ENCODE data around the gene ARFGAP3. TPM values are rescaled to one million over a fixed set of nuclear protein-coding genes. Genes with fewer than 3 reads are reported as not detected.

The ARFGAP3 gene
- total RNA-seq, 4 donors from 2014 or later = 40.6 to 67.9 (median 49.1) TPM

DNA sequence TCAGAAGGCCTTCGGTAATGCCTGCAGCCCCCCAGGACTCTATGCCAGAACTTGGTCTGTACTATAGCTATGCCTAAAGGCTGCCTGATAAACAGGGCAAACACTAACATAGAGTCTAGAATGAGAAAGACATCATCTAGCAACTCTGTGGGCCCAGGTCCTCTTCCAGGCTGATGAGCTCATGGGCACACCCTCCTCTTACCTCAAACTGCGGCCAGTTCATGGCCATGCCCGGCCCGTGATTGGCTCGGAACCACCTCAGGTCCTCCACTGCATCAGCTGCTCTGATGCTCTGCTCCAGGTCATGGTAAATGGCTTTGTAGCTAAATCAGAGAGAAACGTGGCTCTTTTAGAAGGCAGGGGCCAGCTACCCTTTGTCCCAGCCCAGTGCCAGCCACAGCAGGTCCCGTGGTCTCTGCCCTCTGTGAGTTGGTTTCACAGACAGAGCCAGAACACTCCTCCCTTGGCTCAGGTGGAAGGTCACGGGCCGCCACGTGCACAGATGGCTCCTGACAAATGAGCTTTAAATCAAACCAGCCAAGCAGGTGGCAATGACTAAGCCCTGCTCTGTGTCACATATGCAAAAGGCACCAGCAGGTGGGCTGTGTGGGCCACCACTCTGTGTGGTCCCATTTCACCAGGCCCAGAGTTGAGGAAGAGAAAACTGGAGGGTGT, 25.0 kb upstream of the ARFGAP3 start:
- no peak for TF ChIP-seq POLR2A (IDR thresholded peaks at IDR 0.05)
- TF ChIP-seq, protein P1, sequence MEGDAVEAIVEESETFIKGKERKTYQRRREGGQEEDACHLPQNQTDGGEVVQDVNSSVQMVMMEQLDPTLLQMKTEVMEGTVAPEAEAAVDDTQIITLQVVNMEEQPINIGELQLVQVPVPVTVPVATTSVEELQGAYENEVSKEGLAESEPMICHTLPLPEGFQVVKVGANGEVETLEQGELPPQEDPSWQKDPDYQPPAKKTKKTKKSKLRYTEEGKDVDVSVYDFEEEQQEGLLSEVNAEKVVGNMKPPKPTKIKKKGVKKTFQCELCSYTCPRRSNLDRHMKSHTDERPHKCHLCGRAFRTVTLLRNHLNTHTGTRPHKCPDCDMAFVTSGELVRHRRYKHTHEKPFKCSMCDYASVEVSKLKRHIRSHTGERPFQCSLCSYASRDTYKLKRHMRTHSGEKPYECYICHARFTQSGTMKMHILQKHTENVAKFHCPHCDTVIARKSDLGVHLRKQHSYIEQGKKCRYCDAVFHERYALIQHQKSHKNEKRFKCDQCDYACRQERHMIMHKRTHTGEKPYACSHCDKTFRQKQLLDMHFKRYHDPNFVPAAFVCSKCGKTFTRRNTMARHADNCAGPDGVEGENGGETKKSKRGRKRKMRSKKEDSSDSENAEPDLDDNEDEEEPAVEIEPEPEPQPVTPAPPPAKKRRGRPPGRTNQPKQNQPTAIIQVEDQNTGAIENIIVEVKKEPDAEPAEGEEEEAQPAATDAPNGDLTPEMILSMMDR (IDR thresholded peaks at IDR 0.05) = no peak
- TF ChIP-seq EP300 (IDR thresholded peaks at IDR 0.05) = no peak
- no peak for TF ChIP-seq POLR2AphosphoS5 (IDR thresholded peaks at IDR 0.05)
- Histone ChIP-seq H3K27ac (peak overlapping the region in 3 of 4 donors; percentile 16 to 31 (median 26)), H3K4me1 (peaks cover 0 to 15% (median 0%) of the 10 kb centered on the region in 3 donors), H3K36me3 (peaks cover 0 to 100% of the 10 kb centered on the region in 2 donors), H3K4me3 (no peak overlapping the region), H3K9me3 (no peaks in the 10 kb centered on the region), H3K27me3 (no peaks in the 10 kb centered on the region)
- WGBS, 2 donors (ENCODE audit: low coverage in 1 of 2) = 64 to 67% methylated on average over 1 to 9 of the region's 10 CpGs
- ATAC-seq = no peak

DNA sequence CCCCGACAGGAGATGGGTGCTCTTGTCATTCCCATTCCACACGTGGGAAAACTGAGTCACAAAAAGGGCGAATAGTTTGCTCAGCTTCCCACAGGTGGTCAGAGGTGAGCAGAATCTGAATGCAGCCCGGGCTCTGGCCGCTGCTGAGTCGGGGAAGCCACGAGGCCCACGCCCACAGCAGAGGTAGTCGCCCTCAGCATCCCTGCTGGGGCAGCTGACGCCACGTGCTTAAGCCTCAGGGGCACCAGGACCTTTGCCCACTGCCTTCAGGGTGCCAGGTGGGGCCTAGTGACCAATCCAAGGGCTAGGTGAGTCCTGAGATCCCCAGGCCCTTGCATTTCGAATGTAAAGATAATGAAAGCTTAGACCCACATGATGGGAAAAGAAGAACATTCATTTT, 24.2 kb upstream of the ARFGAP3 start:
- no peak overlapping the region for H3K4me3 ChIP-seq
- peaks cover 0 to 100% of the 10 kb centered on the region in 2 donors for H3K36me3 ChIP-seq
- 92 to 100% methylated on average over 1 to 5 of the region's 12 CpGs for WGBS, 2 donors (ENCODE audit: low coverage in 1 of 2)
- no peak for TF ChIP-seq POLR2A (IDR thresholded peaks at IDR 0.05)
- no peak for TF ChIP-seq EP300 (IDR thresholded peaks at IDR 0.05)
- TF ChIP-seq, protein P1 (IDR thresholded peaks at IDR 0.05) = no peak
- TF ChIP-seq POLR2AphosphoS5 (IDR thresholded peaks at IDR 0.05) = no peak
- no peak overlapping the region for H3K27ac ChIP-seq
- no peaks in the 10 kb centered on the region for H3K27me3 ChIP-seq
- no peaks in the 10 kb centered on the region for H3K9me3 ChIP-seq
- no peak for ATAC-seq
- H3K4me1 ChIP-seq = peaks cover 0 to 15% (median 0%) of the 10 kb centered on the region in 3 donors

DNA sequence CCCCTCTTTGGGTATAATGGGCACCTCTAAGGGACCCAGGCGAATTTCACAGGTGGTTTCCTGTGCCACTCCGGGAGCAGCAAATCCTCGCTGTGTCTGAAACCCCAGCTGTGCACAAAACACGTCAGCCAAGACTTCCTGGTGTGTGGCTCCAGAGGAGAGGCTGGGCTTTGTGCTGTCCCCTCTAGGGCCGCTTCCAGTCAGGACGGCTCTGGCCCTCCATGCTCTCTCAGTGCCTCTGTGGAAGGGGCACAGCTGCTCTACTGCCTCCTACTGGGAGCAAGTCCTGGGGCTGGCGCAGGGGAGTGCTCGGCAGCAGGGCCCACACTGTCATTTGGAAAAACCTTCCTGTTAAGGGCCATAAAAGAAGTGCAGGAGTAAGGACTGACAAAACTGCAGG, 23.7 kb upstream of the ARFGAP3 start:
- 47% methylated on average over 4 of the region's 8 CpGs; no CpG with 5 or more reads in 1 of the 2 donors for WGBS, 2 donors (ENCODE audit: low coverage in 1 of 2)
- TF ChIP-seq POLR2A (IDR thresholded peaks at IDR 0.05) (no peak), POLR2AphosphoS5 (IDR thresholded peaks at IDR 0.05) (no peak), EP300 (IDR thresholded peaks at IDR 0.05) (no peak)
- TF ChIP-seq, protein P1 (IDR thresholded peaks at IDR 0.05) = no peak
- no peak for ATAC-seq
- Histone ChIP-seq H3K4me1 (peaks cover 0 to 14% (median 0%) of the 10 kb centered on the region in 3 donors), H3K27me3 (no peaks in the 10 kb centered on the region), H3K4me3 (no peak overlapping the region), H3K9me3 (no peaks in the 10 kb centered on the region), H3K27ac (no peak overlapping the region), H3K36me3 (peaks cover 0 to 100% of the 10 kb centered on the region in 2 donors)

DNA sequence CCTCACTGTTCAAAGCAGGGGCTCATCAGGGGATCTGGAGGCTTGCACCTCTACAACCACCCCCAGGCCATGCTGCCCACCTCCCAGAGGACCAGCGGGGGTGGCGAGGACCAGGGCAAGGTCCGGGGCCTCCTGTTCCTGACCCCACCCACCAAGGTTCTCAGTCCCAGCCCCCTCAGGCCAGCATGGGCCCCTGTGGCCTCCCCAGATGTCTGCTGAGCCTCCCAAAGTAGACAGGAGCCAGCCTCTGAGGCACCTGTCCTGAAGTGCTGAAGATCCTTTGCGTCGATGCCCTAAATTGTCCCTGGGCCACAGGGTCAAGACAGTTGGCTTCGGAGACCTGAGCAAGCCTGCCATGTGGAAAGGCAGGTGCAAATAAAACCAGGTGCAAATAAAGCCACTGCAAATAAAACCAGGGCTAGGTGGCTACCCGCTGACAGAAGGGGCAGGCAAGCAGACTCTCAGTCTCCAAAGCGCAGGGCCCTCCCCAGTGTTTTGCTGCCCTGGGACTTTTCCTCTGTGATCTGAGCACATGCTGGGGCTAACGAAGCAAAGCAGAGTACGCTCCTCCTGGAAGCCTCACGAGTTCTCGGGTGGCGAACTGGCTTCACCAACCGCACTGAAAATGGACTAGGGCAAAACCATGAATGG, 22.4 kb upstream of the ARFGAP3 start:
- Histone ChIP-seq H3K4me3 (no peak overlapping the region), H3K27me3 (no peaks in the 10 kb centered on the region), H3K36me3 (peaks cover 0 to 100% of the 10 kb centered on the region in 2 donors), H3K9me3 (no peaks in the 10 kb centered on the region), H3K4me1 (peaks cover 0 to 10% (median 0%) of the 10 kb centered on the region in 3 donors), H3K27ac (no peak overlapping the region)
- WGBS, 2 donors (ENCODE audit: low coverage in 1 of 2) = 100% methylated on average over 2 of the region's 14 CpGs
- no peak for ATAC-seq
- TF ChIP-seq POLR2A (IDR thresholded peaks at IDR 0.05) (no peak), EP300 (IDR thresholded peaks at IDR 0.05) (no peak), POLR2AphosphoS5 (IDR thresholded peaks at IDR 0.05) (no peak)

DNA sequence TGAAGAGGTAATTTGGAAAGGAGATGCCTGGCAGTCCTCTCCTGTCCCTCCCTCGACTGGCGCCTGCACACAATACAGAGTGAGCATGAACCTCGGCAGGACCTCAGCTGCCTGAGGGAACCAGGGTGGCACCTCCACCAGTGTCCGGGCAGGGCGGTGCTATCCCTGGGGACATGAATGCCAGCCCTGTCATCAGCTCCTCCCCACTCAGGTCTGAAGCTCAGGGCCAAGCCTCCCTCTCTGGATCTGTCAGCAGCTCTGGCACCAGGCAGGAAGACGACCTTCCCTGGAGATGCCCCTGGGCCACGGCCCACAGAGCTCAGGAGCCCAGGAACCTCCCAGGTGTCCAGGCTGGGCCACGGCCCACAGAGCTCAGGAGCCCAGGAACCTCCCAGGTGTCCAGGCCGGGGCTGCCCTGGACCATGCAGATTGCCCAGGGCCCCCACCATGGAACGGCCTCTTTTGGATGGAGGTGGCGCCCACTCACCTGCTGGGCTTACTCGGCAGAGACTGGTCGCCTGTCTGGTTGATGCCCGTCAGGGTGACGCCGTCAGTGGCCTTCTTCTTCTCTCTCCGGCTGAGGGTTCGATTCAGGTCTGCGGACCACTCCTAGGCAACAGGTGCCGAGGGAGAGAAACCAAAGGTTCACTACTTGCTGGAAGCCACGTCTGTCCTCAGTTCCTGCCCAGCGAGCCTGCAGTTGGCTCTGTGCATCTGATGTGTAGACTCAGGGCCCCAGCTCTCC, 21.7 kb upstream of the ARFGAP3 start:
- ATAC-seq = no peak
- Histone ChIP-seq H3K9me3 (no peaks in the 10 kb centered on the region), H3K4me1 (peaks cover 0 to 10% (median 0%) of the 10 kb centered on the region in 3 donors), H3K4me3 (no peak overlapping the region), H3K27ac (no peak overlapping the region), H3K27me3 (no peaks in the 10 kb centered on the region), H3K36me3 (peaks cover 0 to 100% of the 10 kb centered on the region in 2 donors)
- 61 to 82% methylated on average over 3 to 4 of the region's 22 CpGs for WGBS, 2 donors (ENCODE audit: low coverage in 1 of 2)
- TF ChIP-seq POLR2AphosphoS5 (IDR thresholded peaks at IDR 0.05) (no peak), EP300 (IDR thresholded peaks at IDR 0.05) (no peak)
- TF ChIP-seq, protein P1 (IDR thresholded peaks at IDR 0.05) = no peak

All from gastroesophageal sphincter (tissue), 4 donors.